ENCODE measurements around the gene SLC24A3.

SLC24A3 gene

DNA sequence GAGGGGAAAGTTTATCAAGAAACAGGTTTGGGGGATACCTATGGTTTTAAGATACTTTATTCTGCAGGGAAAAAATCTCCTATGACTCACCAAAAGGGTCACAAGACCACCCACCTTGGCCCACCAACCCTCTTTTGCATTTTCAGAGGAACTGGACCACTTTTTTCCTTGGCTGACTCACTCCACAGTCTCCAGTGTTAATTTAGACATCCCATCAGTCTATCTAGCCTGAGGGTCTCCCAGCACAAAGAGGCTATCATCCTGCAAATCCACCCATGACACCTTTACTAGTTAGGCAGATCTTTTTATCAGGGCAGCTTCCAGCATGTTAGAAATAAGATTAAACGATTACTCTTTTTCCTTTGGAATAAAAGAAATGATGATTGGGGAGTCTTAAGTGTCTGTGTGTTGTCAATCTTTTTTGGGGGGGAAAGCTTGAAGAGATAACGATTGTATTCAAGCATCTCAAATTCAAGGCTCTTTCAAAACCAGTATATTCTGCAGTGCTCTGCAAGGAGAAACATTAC is 407.5 kb downstream of the SLC24A3 start:
- POLR2A ChIA-PET, result no interaction called here
- CTCF ChIA-PET, result interaction anchor here (1.7 to 1.9 kb wide), 2 partner anchors 9 to 43 kb away, joined by 4 to 11 read pairs; no protein-coding TSS in a partner anchor
- Histone ChIP-seq H3K4me1 (ENCODE audit: control insufficient read depth, insufficient read depth, low read length) (no peaks in the 10 kb centered on the region), H3K9me3 (ENCODE audit: control insufficient read depth, insufficient read depth, low read depth, low read length) (no peaks in the 10 kb centered on the region), H3K36me3 (ENCODE audit: control insufficient read depth in 2 of 2, insufficient read depth in 1 of 2, low read length in 2 of 2) (no peaks in the 10 kb centered on the region), H3K4me3 (ENCODE audit: low read depth, low read length) (no peak overlapping the region), H3K27ac (ENCODE audit: extremely low read depth, low read depth, low read length) (no peak overlapping the region)
- TF ChIP-seq, protein P1, sequence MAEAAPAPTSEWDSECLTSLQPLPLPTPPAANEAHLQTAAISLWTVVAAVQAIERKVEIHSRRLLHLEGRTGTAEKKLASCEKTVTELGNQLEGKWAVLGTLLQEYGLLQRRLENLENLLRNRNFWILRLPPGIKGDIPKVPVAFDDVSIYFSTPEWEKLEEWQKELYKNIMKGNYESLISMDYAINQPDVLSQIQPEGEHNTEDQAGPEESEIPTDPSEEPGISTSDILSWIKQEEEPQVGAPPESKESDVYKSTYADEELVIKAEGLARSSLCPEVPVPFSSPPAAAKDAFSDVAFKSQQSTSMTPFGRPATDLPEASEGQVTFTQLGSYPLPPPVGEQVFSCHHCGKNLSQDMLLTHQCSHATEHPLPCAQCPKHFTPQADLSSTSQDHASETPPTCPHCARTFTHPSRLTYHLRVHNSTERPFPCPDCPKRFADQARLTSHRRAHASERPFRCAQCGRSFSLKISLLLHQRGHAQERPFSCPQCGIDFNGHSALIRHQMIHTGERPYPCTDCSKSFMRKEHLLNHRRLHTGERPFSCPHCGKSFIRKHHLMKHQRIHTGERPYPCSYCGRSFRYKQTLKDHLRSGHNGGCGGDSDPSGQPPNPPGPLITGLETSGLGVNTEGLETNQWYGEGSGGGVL (tag by site-specific recombination; IDR thresholded peaks at IDR 0.05), result no peak
- TF ChIP-seq ZNF341 (tag by site-specific recombination; IDR thresholded peaks at IDR 0.05; ENCODE audit: low read depth), result no peak
- TF ChIP-seq BCL11A (tag by site-specific recombination; IDR thresholded peaks at IDR 0.05; ENCODE audit: low read depth), result no peak
- TF ChIP-seq, protein P2, sequence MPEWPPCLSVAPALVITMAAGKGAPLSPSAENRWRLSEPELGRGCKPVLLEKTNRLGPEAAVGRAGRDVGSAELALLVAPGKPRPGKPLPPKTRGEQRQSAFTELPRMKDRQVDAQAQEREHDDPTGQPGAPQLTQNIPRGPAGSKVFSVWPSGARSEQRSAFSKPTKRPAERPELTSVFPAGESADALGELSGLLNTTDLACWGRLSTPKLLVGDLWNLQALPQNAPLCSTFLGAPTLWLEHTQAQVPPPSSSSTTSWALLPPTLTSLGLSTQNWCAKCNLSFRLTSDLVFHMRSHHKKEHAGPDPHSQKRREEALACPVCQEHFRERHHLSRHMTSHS (tag by site-specific recombination; IDR thresholded peaks at IDR 0.05), result no peak

DNA sequence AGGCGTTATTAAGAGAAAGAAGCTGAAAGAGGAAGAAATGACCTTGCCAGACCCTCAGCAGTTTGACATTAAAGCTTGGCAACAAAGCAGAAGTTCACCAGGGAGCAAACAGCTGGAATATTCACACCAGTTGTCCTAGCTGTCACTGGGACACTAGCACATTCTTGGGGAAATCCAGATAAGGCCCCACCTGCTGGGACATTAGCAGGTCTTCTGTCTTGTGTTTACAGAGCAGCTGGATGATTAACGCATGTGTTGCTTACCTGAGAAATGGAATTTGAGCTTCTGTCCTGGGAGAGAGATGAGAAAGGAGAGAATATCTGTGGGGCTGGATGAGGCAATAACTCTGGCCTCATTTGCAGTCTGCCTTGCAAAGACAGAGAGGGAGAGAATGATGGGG is 408.0 kb downstream of the SLC24A3 start:
- H3K27ac ChIP-seq (ENCODE audit: extremely low read depth, low read depth, low read length), result no peak overlapping the region
- H3K4me3 ChIP-seq (ENCODE audit: low read depth, low read length), result no peak overlapping the region
- no peaks in the 10 kb centered on the region for H3K4me1 ChIP-seq (ENCODE audit: control insufficient read depth, insufficient read depth, low read length)
- H3K9me3 ChIP-seq (ENCODE audit: control insufficient read depth, insufficient read depth, low read depth, low read length), result no peaks in the 10 kb centered on the region
- POLR2A ChIA-PET, result no interaction called here
- CTCF ChIA-PET, result interaction anchor here (1.7 to 1.9 kb wide), 2 partner anchors 9 to 43 kb away, joined by 4 to 11 read pairs; no protein-coding TSS in a partner anchor
- H3K36me3 ChIP-seq (ENCODE audit: control insufficient read depth in 2 of 2, insufficient read depth in 1 of 2, low read length in 2 of 2), result no peaks in the 10 kb centered on the region
- TF ChIP-seq, protein P3, sequence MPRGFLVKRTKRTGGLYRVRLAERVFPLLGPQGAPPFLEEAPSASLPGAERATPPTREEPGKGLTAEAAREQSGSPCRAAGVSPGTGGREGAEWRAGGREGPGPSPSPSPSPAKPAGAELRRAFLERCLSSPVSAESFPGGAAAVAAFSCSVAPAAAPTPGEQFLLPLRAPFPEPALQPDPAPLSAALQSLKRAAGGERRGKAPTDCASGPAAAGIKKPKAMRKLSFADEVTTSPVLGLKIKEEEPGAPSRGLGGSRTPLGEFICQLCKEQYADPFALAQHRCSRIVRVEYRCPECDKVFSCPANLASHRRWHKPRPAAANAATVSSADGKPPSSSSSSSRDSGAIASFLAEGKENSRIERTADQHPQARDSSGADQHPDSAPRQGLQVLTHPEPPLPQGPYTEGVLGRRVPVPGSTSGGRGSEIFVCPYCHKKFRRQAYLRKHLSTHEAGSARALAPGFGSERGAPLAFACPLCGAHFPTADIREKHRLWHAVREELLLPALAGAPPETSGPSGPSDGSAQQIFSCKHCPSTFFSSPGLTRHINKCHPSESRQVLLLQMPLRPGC (tag by site-specific recombination; IDR thresholded peaks at IDR 0.05), result no peak
- TF ChIP-seq ZNF248 (tag by site-specific recombination; IDR thresholded peaks at IDR 0.05) (no peak), ZNF404 (tag by site-specific recombination; IDR thresholded peaks at IDR 0.05) (no peak), KLF9 (tag by site-specific recombination; IDR thresholded peaks at IDR 0.05; ENCODE audit: low read depth) (no peak), GLIS1 (tag by site-specific recombination; IDR thresholded peaks at IDR 0.05) (no peak), ZNF239 (tag by site-specific recombination; IDR thresholded peaks at IDR 0.05) (no peak), ZNF747 (tag by site-specific recombination; IDR thresholded peaks at IDR 0.05) (no peak), ZNF423 (tag by site-specific recombination; IDR thresholded peaks at IDR 0.05) (no peak)
- TF ChIP-seq, protein P4, sequence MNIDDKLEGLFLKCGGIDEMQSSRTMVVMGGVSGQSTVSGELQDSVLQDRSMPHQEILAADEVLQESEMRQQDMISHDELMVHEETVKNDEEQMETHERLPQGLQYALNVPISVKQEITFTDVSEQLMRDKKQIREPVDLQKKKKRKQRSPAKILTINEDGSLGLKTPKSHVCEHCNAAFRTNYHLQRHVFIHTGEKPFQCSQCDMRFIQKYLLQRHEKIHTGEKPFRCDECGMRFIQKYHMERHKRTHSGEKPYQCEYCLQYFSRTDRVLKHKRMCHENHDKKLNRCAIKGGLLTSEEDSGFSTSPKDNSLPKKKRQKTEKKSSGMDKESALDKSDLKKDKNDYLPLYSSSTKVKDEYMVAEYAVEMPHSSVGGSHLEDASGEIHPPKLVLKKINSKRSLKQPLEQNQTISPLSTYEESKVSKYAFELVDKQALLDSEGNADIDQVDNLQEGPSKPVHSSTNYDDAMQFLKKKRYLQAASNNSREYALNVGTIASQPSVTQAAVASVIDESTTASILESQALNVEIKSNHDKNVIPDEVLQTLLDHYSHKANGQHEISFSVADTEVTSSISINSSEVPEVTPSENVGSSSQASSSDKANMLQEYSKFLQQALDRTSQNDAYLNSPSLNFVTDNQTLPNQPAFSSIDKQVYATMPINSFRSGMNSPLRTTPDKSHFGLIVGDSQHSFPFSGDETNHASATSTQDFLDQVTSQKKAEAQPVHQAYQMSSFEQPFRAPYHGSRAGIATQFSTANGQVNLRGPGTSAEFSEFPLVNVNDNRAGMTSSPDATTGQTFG (tag by site-specific recombination; IDR thresholded peaks at IDR 0.05; ENCODE audit: borderline replicate concordance), result no peak

DNA sequence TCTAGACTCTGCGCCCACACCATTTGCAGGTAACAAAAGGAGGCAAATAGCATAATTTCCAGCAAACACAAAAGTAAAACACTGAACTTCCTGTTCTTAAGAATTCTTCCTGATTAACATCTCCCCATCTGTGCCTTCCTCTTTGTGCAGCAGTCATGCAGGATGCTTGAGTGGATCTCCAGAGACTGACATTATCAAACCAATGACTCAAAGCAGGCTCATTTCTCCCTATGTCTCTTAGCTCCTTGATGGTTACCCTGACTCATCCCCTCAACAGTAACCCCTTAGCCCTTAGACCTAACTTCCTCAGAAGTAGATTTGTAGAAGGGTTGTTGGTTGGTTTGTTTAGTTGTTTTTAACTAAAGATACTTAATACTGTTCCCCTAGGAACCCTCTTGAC is 408.6 kb downstream of the SLC24A3 start:
- CTCF ChIA-PET, result interaction anchor here (1.7 to 1.9 kb wide), 2 partner anchors 8 to 42 kb away, joined by 4 to 11 read pairs; no protein-coding TSS in a partner anchor
- POLR2A ChIA-PET, result no interaction called here
- no peaks in the 10 kb centered on the region for H3K4me1 ChIP-seq (ENCODE audit: control insufficient read depth, insufficient read depth, low read length)
- no peaks in the 10 kb centered on the region for H3K36me3 ChIP-seq (ENCODE audit: control insufficient read depth in 2 of 2, insufficient read depth in 1 of 2, low read length in 2 of 2)
- H3K27ac ChIP-seq (ENCODE audit: extremely low read depth, low read depth, low read length), result no peak overlapping the region
- H3K9me3 ChIP-seq (ENCODE audit: control insufficient read depth, insufficient read depth, low read depth, low read length), result no peaks in the 10 kb centered on the region
- H3K4me3 ChIP-seq (ENCODE audit: low read depth, low read length), result no peak overlapping the region
- TF ChIP-seq ZNF544 (tag by site-specific recombination; IDR thresholded peaks at IDR 0.05), result no peak
- no peak for TF ChIP-seq KLF16 (tag by site-specific recombination; IDR thresholded peaks at IDR 0.05)
- no peak for TF ChIP-seq SP3 (tag by site-specific recombination; IDR thresholded peaks at IDR 0.05)
- no peak for TF ChIP-seq ZNF626 (tag by site-specific recombination; IDR thresholded peaks at IDR 0.05)
- TF ChIP-seq, protein P5, sequence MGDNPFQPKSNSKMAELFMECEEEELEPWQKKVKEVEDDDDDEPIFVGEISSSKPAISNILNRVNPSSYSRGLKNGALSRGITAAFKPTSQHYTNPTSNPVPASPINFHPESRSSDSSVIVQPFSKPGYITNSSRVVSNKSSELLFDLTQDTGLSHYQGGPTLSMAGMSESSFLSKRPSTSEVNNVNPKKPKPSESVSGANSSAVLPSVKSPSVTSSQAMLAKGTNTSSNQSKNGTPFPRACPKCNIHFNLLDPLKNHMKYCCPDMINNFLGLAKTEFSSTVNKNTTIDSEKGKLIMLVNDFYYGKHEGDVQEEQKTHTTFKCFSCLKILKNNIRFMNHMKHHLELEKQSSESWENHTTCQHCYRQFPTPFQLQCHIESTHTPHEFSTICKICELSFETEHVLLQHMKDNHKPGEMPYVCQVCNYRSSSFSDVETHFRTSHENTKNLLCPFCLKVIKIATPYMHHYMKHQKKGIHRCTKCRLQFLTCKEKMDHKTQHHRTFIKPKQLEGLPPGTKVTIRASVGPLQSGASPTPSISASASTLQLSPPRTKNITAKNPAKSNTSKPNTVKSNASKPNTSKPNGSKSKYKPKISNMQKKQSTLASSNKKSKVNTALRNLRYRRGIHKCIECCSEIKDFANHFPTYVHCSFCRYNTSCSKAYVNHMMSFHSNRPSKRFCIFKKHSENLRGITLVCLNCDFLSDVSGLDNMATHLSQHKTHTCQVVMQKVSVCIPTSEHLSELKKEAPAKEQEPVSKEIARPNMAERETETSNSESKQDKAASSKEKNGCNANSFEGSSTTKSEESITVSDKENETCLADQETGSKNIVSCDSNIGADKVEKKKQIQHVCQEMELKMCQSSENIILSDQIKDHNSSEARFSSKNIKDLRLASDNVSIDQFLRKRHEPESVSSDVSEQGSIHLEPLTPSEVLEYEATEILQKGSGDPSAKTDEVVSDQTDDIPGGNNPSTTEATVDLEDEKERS (tag by site-specific recombination; IDR thresholded peaks at IDR 0.05), result no peak
- TF ChIP-seq ZNF184 (tag by site-specific recombination; IDR thresholded peaks at IDR 0.05), result no peak
- no peak for TF ChIP-seq SP2 (tag by site-specific recombination; IDR thresholded peaks at IDR 0.05)
- TF ChIP-seq KLF7 (tag by site-specific recombination; IDR thresholded peaks at IDR 0.05; ENCODE audit: borderline replicate concordance), result no peak
- no peak for TF ChIP-seq MYNN (tag by site-specific recombination; IDR thresholded peaks at IDR 0.05; ENCODE audit: borderline replicate concordance)
- TF ChIP-seq KLF8 (tag by site-specific recombination; IDR thresholded peaks at IDR 0.05), result no peak
